Duodenal mucosa (tissue), 2 donors: Measurements from ENCODE around the gene DICER1.

Source experiments
- H3K27ac ChIP-seq: one replicate; pipeline ENCODE4 v1.7.0; 2013; ENCODE audit warnings: low read depth, low read length
- H3K27me3 ChIP-seq, 2 donors: one replicate each; pipeline ENCODE4 v1.7.0; 2013; ENCODE audit warnings: low read length in 2 of 2, control low read depth in 1 of 2; ENCODE audit not compliant: insufficient read depth in 2 of 2, control insufficient read depth in 1 of 2
- H3K36me3 ChIP-seq, 2 donors: one replicate each; pipeline ENCODE4 v1.7.0; 2013; ENCODE audit warnings: low read length in 2 of 2, control low read depth in 1 of 2; ENCODE audit not compliant: insufficient read depth in 2 of 2, control insufficient read depth in 1 of 2
- H3K4me1 ChIP-seq, 2 donors: one replicate each; pipeline ENCODE4 v1.7.0; 2013; ENCODE audit warnings: low read length in 2 of 2, control low read depth in 1 of 2; ENCODE audit not compliant: insufficient read depth in 2 of 2, control insufficient read depth in 1 of 2
- H3K4me3 ChIP-seq, 2 donors: one replicate each; pipeline ENCODE4 v1.7.0; 2013; ENCODE audit warnings: low read length in 2 of 2, low read depth in 1 of 2
- H3K9ac ChIP-seq, 2 donors: one replicate each; pipeline ENCODE4 v1.7.0; 2013; ENCODE audit warnings: low read length in 2 of 2, low read depth in 1 of 2
- H3K9me3 ChIP-seq, 2 donors: one replicate each; pipeline ENCODE4 v1.7.0; 2013; ENCODE audit warnings: low read length in 2 of 2, control low read depth in 1 of 2; ENCODE audit not compliant: control insufficient read depth in 1 of 2

The DICER1 gene

DNA sequence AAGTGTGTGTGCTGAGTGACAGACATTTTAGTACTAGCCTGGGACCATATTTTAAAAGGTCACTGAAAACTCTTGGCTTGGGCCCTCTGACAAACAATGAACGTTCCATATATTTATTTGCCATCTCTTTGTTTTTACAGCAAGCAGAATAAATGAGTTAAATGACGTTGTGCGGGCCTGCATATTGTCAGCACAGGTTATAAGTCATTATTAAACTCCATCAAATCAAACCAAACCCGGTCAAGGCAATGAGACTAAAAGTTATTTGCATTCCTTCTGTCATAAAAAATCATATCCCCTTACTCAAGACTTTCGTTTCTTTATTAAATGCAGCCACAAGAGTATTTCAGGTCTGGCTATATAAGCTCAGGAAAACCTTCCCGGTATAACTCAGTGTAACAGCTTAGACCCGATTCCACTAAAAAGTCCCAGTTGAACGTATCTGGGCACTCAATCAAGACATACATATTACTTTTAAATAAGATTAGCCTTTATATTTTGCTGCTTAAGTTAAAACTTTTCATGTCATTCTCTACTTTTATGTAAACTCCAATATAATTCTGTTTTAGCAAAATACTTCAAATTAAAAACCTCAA, 84.9 kb downstream of the DICER1 start:
- Histone ChIP-seq H3K36me3 (no peaks in the 10 kb centered on the region), H3K27me3 (peaks cover 0 to 6% of the 10 kb centered on the region in 2 donors), H3K4me1 (no peaks in the 10 kb centered on the region), H3K4me3 (no peak overlapping the region), H3K27ac (no peak overlapping the region), H3K9me3 (no peaks in the 10 kb centered on the region), H3K9ac (no peak overlapping the region)

DNA sequence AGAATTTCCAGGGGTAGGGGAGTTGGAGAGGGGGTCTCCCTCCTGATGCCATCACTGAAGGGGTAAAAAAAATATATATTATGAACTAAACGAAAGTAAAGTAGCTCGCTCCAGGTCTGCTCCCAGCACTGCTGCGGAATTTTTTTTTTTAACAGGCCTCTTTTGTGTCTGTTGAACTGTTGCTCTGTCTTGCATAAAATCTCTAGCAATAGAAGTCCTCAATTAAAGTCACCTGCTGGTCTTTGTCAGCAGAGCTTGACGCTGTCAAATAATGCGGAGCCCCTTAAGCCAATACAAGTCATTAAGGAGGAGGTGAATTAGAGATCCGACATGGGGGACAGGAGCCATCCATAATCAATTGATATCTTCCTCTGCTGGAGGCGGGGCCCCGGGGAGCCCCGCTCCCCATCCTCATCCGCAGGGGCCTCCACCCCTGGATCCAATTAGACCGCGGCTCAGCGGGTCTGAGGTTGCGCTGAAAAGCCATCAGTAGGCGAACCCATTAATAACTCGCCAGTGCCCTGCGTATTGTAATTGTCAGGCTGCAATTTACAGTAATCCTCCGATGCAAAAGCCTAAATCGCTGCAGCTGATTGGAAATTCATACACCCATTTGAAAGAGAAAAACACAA, 85.6 kb downstream of the DICER1 start:
- Histone ChIP-seq H3K4me3 (no peak overlapping the region), H3K9me3 (no peaks in the 10 kb centered on the region), H3K27ac (no peak overlapping the region), H3K4me1 (no peaks in the 10 kb centered on the region), H3K27me3 (peaks cover 0 to 6% of the 10 kb centered on the region in 2 donors), H3K36me3 (no peaks in the 10 kb centered on the region), H3K9ac (no peak overlapping the region)

DNA sequence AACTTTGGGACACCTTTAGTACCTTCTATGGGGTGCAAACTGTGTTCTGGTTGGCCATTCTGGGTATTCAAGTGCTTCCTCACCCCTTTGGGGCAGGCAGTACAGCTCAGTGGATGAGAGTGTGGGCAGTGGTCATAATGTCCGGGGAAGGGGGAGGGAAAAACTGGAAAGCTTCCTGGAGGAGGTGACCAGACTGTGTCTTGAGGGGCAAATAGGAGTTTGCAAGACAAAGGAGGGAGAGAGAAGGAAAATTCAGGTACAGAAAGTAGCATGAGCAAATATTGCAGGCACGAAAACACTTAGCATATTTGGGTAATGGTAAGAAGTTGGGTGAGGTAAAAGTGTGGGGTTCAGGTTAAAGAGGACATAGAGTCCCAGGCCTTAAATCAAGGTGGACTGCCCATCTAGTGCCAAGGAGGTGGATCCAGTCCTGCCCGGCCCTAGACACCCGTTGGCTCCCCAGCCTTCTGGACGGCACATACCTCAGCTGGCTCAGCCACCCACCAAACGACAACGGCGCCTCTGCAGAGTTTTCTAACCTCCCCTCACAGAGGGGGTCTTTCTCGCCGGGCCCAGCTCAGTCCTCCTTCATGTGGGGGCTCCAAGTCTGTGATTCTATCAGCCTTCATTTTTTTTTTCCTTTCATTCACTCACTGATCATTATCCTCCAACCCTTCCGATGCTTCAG, 86.4 kb downstream of the DICER1 start:
- Histone ChIP-seq H3K4me1 (no peaks in the 10 kb centered on the region), H3K27me3 (peaks cover 0 to 6% of the 10 kb centered on the region in 2 donors), H3K9ac (no peak overlapping the region), H3K36me3 (no peaks in the 10 kb centered on the region), H3K4me3 (no peak overlapping the region), H3K27ac (no peak overlapping the region), H3K9me3 (no peaks in the 10 kb centered on the region)

DNA sequence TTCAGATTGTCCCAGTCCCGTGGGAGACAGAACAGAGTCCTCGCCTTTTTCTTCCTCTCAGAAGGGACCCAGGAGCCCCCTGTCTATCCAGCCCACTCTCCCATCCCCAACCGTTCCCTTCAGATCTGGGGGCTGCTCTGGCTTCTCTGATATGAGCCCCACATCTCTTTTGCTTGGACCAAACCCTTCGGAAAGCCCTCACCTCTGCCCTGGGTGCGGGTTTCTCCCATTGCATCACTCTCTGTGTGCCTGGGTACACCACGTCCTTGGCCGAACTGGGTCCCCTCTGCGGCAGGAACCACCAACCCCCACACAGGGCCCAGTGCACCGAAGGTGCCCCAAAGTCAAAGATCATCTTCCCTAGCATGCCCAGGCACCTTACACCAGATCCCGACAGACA, 87.8 kb downstream of the DICER1 start:
- peaks cover 0 to 6% of the 10 kb centered on the region in 2 donors for H3K27me3 ChIP-seq
- H3K9ac ChIP-seq, result no peak overlapping the region
- no peak overlapping the region for H3K4me3 ChIP-seq
- H3K9me3 ChIP-seq, result no peaks in the 10 kb centered on the region
- H3K27ac ChIP-seq, result no peak overlapping the region
- H3K4me1 ChIP-seq, result no peaks in the 10 kb centered on the region
- H3K36me3 ChIP-seq, result no peaks in the 10 kb centered on the region

DNA sequence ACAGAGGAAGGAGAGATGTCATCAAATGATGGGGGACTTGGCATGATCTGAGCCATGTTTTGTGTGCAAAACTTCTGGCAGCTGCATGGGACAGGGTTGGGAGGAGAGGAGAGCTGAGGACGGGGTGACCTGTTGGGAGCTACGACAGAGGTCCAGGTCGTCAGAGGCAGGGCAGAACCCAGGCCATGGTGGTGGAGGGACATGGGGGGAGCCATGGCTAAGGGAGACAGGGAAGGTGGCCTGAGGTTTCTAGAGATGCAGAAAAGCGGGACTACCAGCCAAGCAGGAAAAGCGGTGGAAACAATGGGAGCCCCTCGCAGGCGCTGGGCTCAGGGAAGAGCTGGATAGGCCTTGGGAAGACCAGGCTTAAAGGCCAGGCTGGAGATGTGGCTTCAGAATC, 88.3 kb downstream of the DICER1 start:
- no peaks in the 10 kb centered on the region for H3K4me1 ChIP-seq
- H3K9me3 ChIP-seq, result no peaks in the 10 kb centered on the region
- H3K9ac ChIP-seq, result no peak overlapping the region
- no peaks in the 10 kb centered on the region for H3K36me3 ChIP-seq
- no peak overlapping the region for H3K4me3 ChIP-seq
- H3K27me3 ChIP-seq, result peaks cover 0 to 6% of the 10 kb centered on the region in 2 donors
- no peak overlapping the region for H3K27ac ChIP-seq

DNA sequence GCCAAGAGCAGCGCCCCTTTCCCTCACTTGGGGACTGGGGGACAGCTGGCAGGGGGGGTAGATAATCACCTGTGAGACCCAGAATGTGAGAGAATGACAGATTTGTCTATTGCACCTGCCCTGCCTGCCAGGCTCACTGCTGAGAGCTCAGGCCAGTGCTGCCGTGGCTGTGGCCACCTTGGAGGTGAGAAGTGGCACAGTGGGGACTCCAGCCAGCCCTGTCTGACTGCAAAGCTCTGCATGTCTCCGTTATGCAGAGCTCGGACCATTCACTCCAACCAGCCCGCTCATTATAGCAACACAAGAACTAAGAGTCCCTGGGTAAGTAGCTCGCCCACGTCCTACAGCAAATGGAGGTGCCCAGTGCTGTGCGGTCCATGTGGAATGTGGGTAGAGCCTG, 88.8 kb downstream of the DICER1 start:
- Histone ChIP-seq H3K9ac (no peak overlapping the region), H3K9me3 (no peaks in the 10 kb centered on the region), H3K4me3 (no peak overlapping the region), H3K4me1 (no peaks in the 10 kb centered on the region), H3K36me3 (no peaks in the 10 kb centered on the region), H3K27me3 (peaks cover 0 to 6% of the 10 kb centered on the region in 2 donors), H3K27ac (no peak overlapping the region)

DNA sequence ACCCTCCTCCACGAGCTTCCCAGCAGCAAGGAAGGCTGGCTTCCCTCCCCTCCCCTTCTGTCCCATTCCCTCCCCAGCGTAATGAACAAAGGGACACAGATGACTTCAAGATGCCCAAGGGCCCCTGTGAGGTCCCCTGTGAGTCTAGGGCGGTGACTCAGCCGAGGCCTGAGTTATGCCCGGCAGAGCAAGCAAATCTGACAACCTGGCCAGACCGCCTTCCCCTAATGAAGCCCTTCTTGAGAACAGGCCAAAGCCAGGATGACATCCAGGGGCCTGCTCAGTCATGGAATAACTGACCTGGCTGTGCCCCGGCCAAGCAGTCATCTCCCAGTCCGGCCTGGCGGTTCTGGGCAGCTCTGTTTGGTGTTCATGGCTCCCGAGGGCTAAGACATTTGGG, 89.2 kb downstream of the DICER1 start:
- H3K27me3 ChIP-seq, result peaks cover 0 to 6% of the 10 kb centered on the region in 2 donors
- H3K4me3 ChIP-seq, result no peak overlapping the region
- H3K9ac ChIP-seq, result no peak overlapping the region
- no peaks in the 10 kb centered on the region for H3K4me1 ChIP-seq
- no peaks in the 10 kb centered on the region for H3K9me3 ChIP-seq
- H3K27ac ChIP-seq, result no peak overlapping the region
- H3K36me3 ChIP-seq, result no peaks in the 10 kb centered on the region

DNA sequence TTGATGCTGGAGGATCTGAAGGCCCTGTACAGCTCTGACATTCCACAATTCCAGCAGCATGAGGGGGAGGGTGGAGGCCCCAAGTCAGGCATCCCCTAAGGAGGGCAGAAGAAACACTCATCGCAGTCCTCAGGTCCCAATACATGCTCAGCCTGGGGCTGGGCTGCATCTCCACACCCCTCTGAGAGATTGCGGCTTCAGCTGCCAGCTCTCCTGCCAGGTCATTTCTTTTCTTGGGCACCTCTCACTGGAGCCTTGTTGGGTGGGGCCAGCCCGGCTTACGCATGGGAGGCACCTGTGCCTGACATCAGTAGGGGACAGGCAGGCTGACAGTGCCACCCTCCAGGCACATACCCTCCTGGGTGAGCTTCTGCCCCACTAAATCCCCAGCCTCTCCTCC, 89.8 kb downstream of the DICER1 start:
- H3K36me3 ChIP-seq, result no peaks in the 10 kb centered on the region
- no peak overlapping the region for H3K9ac ChIP-seq
- no peak overlapping the region for H3K4me3 ChIP-seq
- peaks cover 0 to 6% of the 10 kb centered on the region in 2 donors for H3K27me3 ChIP-seq
- H3K4me1 ChIP-seq, result no peaks in the 10 kb centered on the region
- H3K27ac ChIP-seq, result no peak overlapping the region
- no peaks in the 10 kb centered on the region for H3K9me3 ChIP-seq

DNA sequence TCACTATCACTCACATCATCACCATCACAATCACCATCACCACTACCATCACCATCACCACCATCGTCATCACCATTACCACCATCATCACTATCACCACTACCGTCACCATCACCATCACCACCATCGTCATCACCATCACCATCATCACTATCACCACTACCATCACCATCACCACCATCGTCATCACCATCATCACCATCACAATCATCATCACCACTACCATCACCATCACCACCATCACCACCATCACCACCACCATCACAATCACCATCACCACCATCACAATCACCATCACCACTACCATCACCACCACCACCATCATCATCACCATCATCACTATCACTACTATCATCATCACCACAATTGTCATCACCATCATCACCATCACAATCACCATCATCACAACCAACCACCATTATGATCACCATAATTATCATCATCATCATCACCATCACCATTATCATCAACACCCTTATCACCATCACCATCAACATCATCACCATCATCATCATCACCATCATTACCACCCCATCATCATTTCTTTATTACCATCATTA, 90.8 kb downstream of the DICER1 start:
- no peaks in the 10 kb centered on the region for H3K9me3 ChIP-seq
- no peak overlapping the region for H3K4me3 ChIP-seq
- no peaks in the 10 kb centered on the region for H3K4me1 ChIP-seq
- no peak overlapping the region for H3K9ac ChIP-seq
- H3K27me3 ChIP-seq, result peaks cover 0 to 6% of the 10 kb centered on the region in 2 donors
- H3K27ac ChIP-seq, result no peak overlapping the region
- H3K36me3 ChIP-seq, result no peaks in the 10 kb centered on the region

DNA sequence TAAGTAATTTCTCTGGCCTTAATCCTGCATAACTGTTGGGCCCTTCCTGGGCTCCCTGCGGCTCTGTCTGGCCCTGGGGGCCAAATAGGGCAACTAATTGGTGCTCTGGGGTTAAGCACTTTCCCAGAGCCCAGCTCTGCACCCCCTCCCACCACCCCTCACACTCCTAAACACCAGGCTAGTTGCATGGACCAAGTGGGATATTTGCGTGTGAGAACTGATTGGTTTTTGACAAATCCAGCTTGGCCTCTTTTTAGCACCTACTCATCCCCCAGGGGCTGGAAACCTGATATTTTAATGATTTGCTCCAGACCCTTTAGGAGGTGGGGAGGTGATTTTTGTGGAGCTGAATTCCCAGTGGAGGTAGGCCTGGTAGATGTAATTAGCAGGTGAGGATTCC, 91.9 kb downstream of the DICER1 start:
- Histone ChIP-seq H3K27ac (no peak overlapping the region), H3K36me3 (no peaks in the 10 kb centered on the region), H3K9me3 (no peaks in the 10 kb centered on the region), H3K9ac (no peak overlapping the region), H3K27me3 (peaks cover 0 to 2% of the 10 kb centered on the region in 2 donors), H3K4me1 (no peaks in the 10 kb centered on the region), H3K4me3 (no peak overlapping the region)
